ENCODE measurements around the gene RNF7. TPM values are rescaled to one million over a fixed set of nuclear protein-coding genes. Genes with fewer than 3 reads are reported as not detected.

The RNF7 gene
- total and polyA plus RNA-seq, 2 of the 4 experiments (the other 2 are of a cell fraction) = 98.7 to 149 TPM

- Histone ChIP-seq H3K9me1 (ENCODE audit: insufficient read depth, low read length) (no peaks in the 10 kb centered on the region), H2BK120ac (ENCODE audit: low read depth, low read length) (no peak overlapping the region), H3K14ac (replicated peaks; ENCODE audit: low read depth, low read length) (no peak overlapping the region), H4K91ac (ENCODE audit: insufficient read depth, low read depth, low read length) (no peak overlapping the region), H2AK9ac (replicated peaks; ENCODE audit: low read depth, low read length, poor library complexity) (no peak overlapping the region), H2BK15ac (ENCODE audit: low read depth, low read length) (no peak overlapping the region), H3K27me3 (ENCODE audit: control insufficient read depth, insufficient read depth, low read length) (0 out of 2 replicates have a peak, but pooled peaks cover 1% of the 10 kb centered on the region), H3K4me3 (ENCODE audit: insufficient read depth, low read depth, low read length) (no peak overlapping the region), H2BK5ac (ENCODE audit: low read depth, low read length, poor library complexity, severe bottlenecking) (no peak overlapping the region), H3K27ac (ENCODE audit: insufficient read depth, low read length) (no peak overlapping the region), H3K4ac (ENCODE audit: low read depth, low read length) (no peak overlapping the region), H2AFZ (replicated peaks; ENCODE audit: low read length, poor library complexity) (no peak overlapping the region), H2AK5ac (ENCODE audit: low read depth, low read length) (no peak overlapping the region), H3K9me3 (ENCODE audit: control insufficient read depth, insufficient read depth, low read length) (no peaks in the 10 kb centered on the region), H3K4me2 (ENCODE audit: low read depth, low read length) (no peak overlapping the region), H4K20me1 (ENCODE audit: insufficient read depth, low read length) (no peaks in the 10 kb centered on the region), H3K9ac (ENCODE audit: low read depth, low read length) (no peak overlapping the region), H4K8ac (ENCODE audit: low read depth in 2 of 2, low read length in 2 of 2) (no peak overlapping the region), H2BK20ac (ENCODE audit: low read depth, low read length) (no peak overlapping the region), H3K18ac (ENCODE audit: low read depth, low read length) (no peak overlapping the region), H3K23ac (ENCODE audit: low read depth, low read length) (no peak overlapping the region), H3K4me1 (ENCODE audit: control insufficient read depth, insufficient read depth, low read length) (peaks cover 7% of the 10 kb centered on the region), H3K56ac (ENCODE audit: extremely low read depth, insufficient read depth, low read length) (no peak overlapping the region), H3K36me3 (ENCODE audit: control insufficient read depth, insufficient read depth, low read length) (no peaks in the 10 kb centered on the region), H4K5ac (ENCODE audit: low read depth, low read length) (no peak overlapping the region), H3K79me1 (ENCODE audit: low read depth in 1 of 2, low read length in 2 of 2) (no peaks in the 10 kb centered on the region)
- BruUV-seq (replicated peaks) = no TSS peak
- ATAC-seq (ENCODE audit: low read depth) (no peak), DNase-seq (no peak)
- ChIA-PET CTCF (no interaction called here), POLR2A (ENCODE audit: unreplicated experiment) (no interaction called here)
- intact Hi-C loops (cut with micrococcal nuclease) (no loop called here), dilution Hi-C loops (cut with HindIII; ENCODE audit: low sequenced_read_pairs, unreplicated experiment) (no loop called here), in situ Hi-C loops (cut with MboI; ENCODE audit: low sequenced_read_pairs) (no loop called here)
- WGBS, 2 experiments (ENCODE audit: extremely low coverage in 2 of 2, insufficient read length in 1 of 2) = 100% methylated on average over 1 of the region's 5 CpGs; no CpG with 5 or more reads in 1 of the 2 experiments
- TF ChIP-seq POLR2A (IDR thresholded peaks at IDR 0.05; ENCODE audit: low read depth, low read length) (no peak), CHD1 (IDR thresholded peaks at IDR 0.05; ENCODE audit: low read depth, low read length) (no peak), CTCF (conservative IDR thresholded peaks at IDR 0.05; ENCODE audit: low read depth, low read length) (no peak), USF2 (IDR thresholded peaks at IDR 0.05; ENCODE audit: low read depth, low read length) (no peak), BHLHE40 (IDR thresholded peaks at IDR 0.05; ENCODE audit: low read depth, low read length) (no peak), ELK1 (IDR thresholded peaks at IDR 0.05; ENCODE audit: borderline replicate concordance, low read depth, low read length) (no peak), NFE2L2 (IDR thresholded peaks at IDR 0.05; ENCODE audit: low read depth, low read length) (no peak), RCOR1 (IDR thresholded peaks at IDR 0.05; ENCODE audit: insufficient replicate concordance, low read length) (no peak), FOS (IDR thresholded peaks at IDR 0.05; ENCODE audit: low read depth, low read length) (no peak), RFX5 (IDR thresholded peaks at IDR 0.05; ENCODE audit: low read depth, low read length) (no peak), CEBPB (IDR thresholded peaks at IDR 0.05; ENCODE audit: low read depth, low read length) (no peak), MAZ (IDR thresholded peaks at IDR 0.05; ENCODE audit: borderline replicate concordance, low read depth, low read length) (no peak), RAD21 (IDR thresholded peaks at IDR 0.05; ENCODE audit: low read length) (no peak)
These were observed 57.6 kb downstream of the RNF7 start for GRCh38 chr3:141795741-141796080.

Measured in IMR-90 (cell line).